GM03348 (cell line): ENCODE measurements around the gene HBG2.
"Not testable (repeated sequence)": the region's sequence is repeated elsewhere in the genome, so short reads cannot be mapped to it uniquely, and the experiment has no call there.

ENCODE experiments used
- DNase-seq: peaks from one replicate; pipeline ENCODE4 v3.0.0; 2012; ENCODE audit warnings: low spot score

HBG2 gene

GRCh38 chr11:5249807-5250396 lies 4.7 kb downstream of the HBG2 start, which contains the start of gene HBG1:
Gene HBG1 (minus strand): TSS chr11:5249857. CDS start chr11:5249804, 53 bp downstream.
- DNase-seq = not testable (repeated sequence)

GRCh38 chr11:5248498-5248897 lies 6.1 kb downstream of the HBG2 start:
- not testable (repeated sequence) for DNase-seq

GRCh38 chr11:5247472-5248192 lies 6.9 kb downstream of the HBG2 start:
- no peak for DNase-seq

- DNase-seq = no peak
Observed at GRCh38 chr11:5246772-5247471, 7.7 kb downstream of the HBG2 start.

- DNase-seq = no peak
Observed at GRCh38 chr11:5245155-5245554, 9.4 kb downstream of the HBG2 start.

GRCh38 chr11:5243816-5244180 lies 10.8 kb downstream of the HBG2 start:
- DNase-seq = no peak

GRCh38 chr11:5242933-5243815 lies 11.4 kb downstream of the HBG2 start:
- no peak for DNase-seq

GRCh38 chr11:5242208-5242607 lies 12.4 kb downstream of the HBG2 start:
- no peak for DNase-seq

GRCh38 chr11:5241458-5241857 lies 13.1 kb downstream of the HBG2 start:
- DNase-seq = no peak

- DNase-seq = no peak
Observed at GRCh38 chr11:5240458-5240857, 14.1 kb downstream of the HBG2 start.

- DNase-seq = no peak
Observed at GRCh38 chr11:5240056-5240455, 14.5 kb downstream of the HBG2 start.

- DNase-seq = no peak
Observed at GRCh38 chr11:5239046-5239445, 15.5 kb downstream of the HBG2 start.

- no peak for DNase-seq
Observed at GRCh38 chr11:5238486-5238885, 16.1 kb downstream of the HBG2 start.

- no peak for DNase-seq
Observed at GRCh38 chr11:5237420-5237819, 17.2 kb downstream of the HBG2 start.

GRCh38 chr11:5235364-5236095 lies 19.1 kb downstream of the HBG2 start:
- no peak for DNase-seq

- peak; percentile 39 for DNase-seq
Observed at GRCh38 chr11:5234381-5234834, 20.2 kb downstream of the HBG2 start, which contains the start of gene HBD. Gene HBD (minus strand): TSS chr11:5234483. CDS start chr11:5234433, 50 bp downstream.

- no peak for DNase-seq
Observed at GRCh38 chr11:5233307-5233706, 21.3 kb downstream of the HBG2 start.

GRCh38 chr11:5232821-5233220 lies 21.8 kb downstream of the HBG2 start:
- DNase-seq = no peak

GRCh38 chr11:5232176-5232575 lies 22.4 kb downstream of the HBG2 start:
- DNase-seq = no peak

GRCh38 chr11:5231111-5231510 lies 23.5 kb downstream of the HBG2 start:
- no peak for DNase-seq

- no peak for DNase-seq
Observed at GRCh38 chr11:5230266-5230665, 24.3 kb downstream of the HBG2 start.
